ENCODE data around the gene OR10A2.

Gene OR10A2

GRCh38 chr11:6888830-6889229, 26.0 kb downstream of the OR10A2 start:
- Mint-ChIP-seq H3K36me3 (ENCODE audit: low read depth) (no peaks in the 10 kb centered on the region), H3K9me3 (no peaks in the 10 kb centered on the region), H3K4me3 (no peak overlapping the region), H3K27me3 (ENCODE audit: low read depth, poor library complexity) (no peaks in the 10 kb centered on the region), H3K4me1 (no peaks in the 10 kb centered on the region), H3K27ac (no peak overlapping the region)
- no peak for TF ChIP-seq CTCF (IDR thresholded peaks at IDR 0.05)
- no peak for DNase-seq

GRCh38 chr11:6889835-6890234, 27.0 kb downstream of the OR10A2 start:
- no peak overlapping the region for H3K27ac Mint-ChIP-seq
- H3K4me1 Mint-ChIP-seq: no peaks in the 10 kb centered on the region
- no peak overlapping the region for H3K4me3 Mint-ChIP-seq
- TF ChIP-seq CTCF (IDR thresholded peaks at IDR 0.05): no peak
- no peaks in the 10 kb centered on the region for H3K9me3 Mint-ChIP-seq
- DNase-seq: no peak
- no peaks in the 10 kb centered on the region for H3K27me3 Mint-ChIP-seq (ENCODE audit: low read depth, poor library complexity)
- no peaks in the 10 kb centered on the region for H3K36me3 Mint-ChIP-seq (ENCODE audit: low read depth)

DNA sequence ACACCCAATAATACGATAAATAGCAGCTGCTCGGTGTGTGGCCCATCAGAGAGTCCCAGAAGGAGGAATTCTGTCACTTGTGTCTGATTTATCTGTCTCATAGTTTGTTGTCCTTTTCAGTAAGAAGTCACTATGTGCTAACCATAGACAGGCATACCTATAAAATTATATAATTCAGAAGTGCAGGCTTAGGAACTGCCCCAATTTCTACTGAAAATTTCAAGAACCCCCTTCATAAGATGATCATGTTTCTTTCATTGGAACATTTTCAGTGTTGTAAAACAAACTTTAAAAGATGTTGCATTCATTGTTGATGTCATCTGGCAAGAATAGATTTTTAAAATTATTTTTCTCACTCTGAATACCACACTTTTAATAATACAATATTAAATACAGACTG, 29.5 kb downstream of the OR10A2 start, which contains the start of gene OR2D2:
OR2D2 (minus strand) TSS at position 101 of the 400 bp plus-strand sequence; CDS start at position 101, 0 bp downstream.
- Mint-ChIP-seq H3K27me3 (ENCODE audit: low read depth, poor library complexity) (no peaks in the 10 kb centered on the region), H3K36me3 (ENCODE audit: low read depth) (no peaks in the 10 kb centered on the region), H3K4me1 (no peaks in the 10 kb centered on the region), H3K4me3 (no peak within 1 kb of the TSS), H3K9me3 (no peaks in the 10 kb centered on the region), H3K27ac (no peak within 1 kb of the TSS)
- TF ChIP-seq CTCF (IDR thresholded peaks at IDR 0.05): no peak
- no peak for DNase-seq

DNA sequence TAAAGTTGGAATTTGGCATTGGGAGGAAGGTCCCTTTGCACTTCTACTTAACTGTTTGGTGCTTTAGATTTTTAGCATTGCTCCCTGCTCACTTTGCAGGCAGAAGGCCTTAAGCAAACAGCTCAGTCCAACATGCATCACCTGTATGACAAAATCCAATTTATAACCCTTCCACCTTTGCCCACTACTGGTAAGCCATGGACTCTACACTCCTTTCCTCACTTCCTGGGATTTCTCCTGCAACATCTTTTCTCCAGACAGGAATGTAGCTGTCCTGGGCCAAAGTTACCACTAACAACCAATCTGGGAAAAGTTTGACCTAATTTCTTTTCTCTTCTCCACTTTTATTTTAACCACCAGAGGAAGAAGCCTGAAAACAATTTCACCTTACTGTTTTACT, 31.2 kb downstream of the OR10A2 start:
- H3K36me3 Mint-ChIP-seq (ENCODE audit: low read depth): no peaks in the 10 kb centered on the region
- DNase-seq: no peak
- no peak for TF ChIP-seq CTCF (IDR thresholded peaks at IDR 0.05)
- H3K27ac Mint-ChIP-seq: no peak overlapping the region
- no peaks in the 10 kb centered on the region for H3K4me1 Mint-ChIP-seq
- H3K27me3 Mint-ChIP-seq (ENCODE audit: low read depth, poor library complexity): no peaks in the 10 kb centered on the region
- H3K9me3 Mint-ChIP-seq: no peaks in the 10 kb centered on the region
- no peak overlapping the region for H3K4me3 Mint-ChIP-seq

GRCh38 chr11:6895010-6895409, 32.2 kb downstream of the OR10A2 start:
- no peaks in the 10 kb centered on the region for H3K27me3 Mint-ChIP-seq (ENCODE audit: low read depth, poor library complexity)
- no peak for TF ChIP-seq CTCF (IDR thresholded peaks at IDR 0.05)
- no peaks in the 10 kb centered on the region for H3K4me1 Mint-ChIP-seq
- H3K27ac Mint-ChIP-seq: no peak overlapping the region
- no peaks in the 10 kb centered on the region for H3K9me3 Mint-ChIP-seq
- H3K36me3 Mint-ChIP-seq (ENCODE audit: low read depth): no peaks in the 10 kb centered on the region
- H3K4me3 Mint-ChIP-seq: no peak overlapping the region
- DNase-seq: no peak

- Mint-ChIP-seq H3K36me3 (ENCODE audit: low read depth) (no peaks in the 10 kb centered on the region), H3K4me1 (no peaks in the 10 kb centered on the region), H3K27ac (no peak overlapping the region), H3K9me3 (peaks cover 1% of the 10 kb centered on the region), H3K27me3 (ENCODE audit: low read depth, poor library complexity) (no peaks in the 10 kb centered on the region), H3K4me3 (no peak overlapping the region)
- TF ChIP-seq CTCF (IDR thresholded peaks at IDR 0.05): no peak
- DNase-seq: no peak
These were observed 36.1 kb downstream of the OR10A2 start for GRCh38 chr11:6898911-6899310.
